Naive thymus-derived CD4-positive, alpha-beta T cell (primary cell): ENCODE results near the gene PRKD1. TPM values are rescaled to one million over a fixed set of nuclear protein-coding genes. Genes with fewer than 3 reads are reported as not detected.
"Not testable (repeated sequence)": the region's sequence is repeated elsewhere in the genome, so short reads cannot be mapped to it uniquely, and the experiment has no call there.

ENCODE experiments used
- ATAC-seq: fragments of 150-1000 bp; cut with Tn5 transposase; 2 replicates; pipeline ENCODE4 v1.10.0; 2021; ENCODE audit warnings: mild to moderate bottlenecking, moderate library complexity
- CTCF ChIA-PET: fragments of 350-600 bp; sonication (Branson Sonifier 250); formaldehyde crosslinking; loops from one replicate; lab custom pipeline; 2021; ENCODE audit warnings: antibody characterized with exemption; lab: Charles Lee
- POLR2A ChIA-PET: fragments of 350-600 bp; sonication (Branson Sonifier 250); formaldehyde crosslinking; loops from one replicate; lab custom pipeline; 2021; ENCODE audit warnings: antibody characterized with exemption, inconsistent platforms; lab: Charles Lee
- DNase-seq, 9 donors: peaks; one replicate each; pipeline versions ENCODE4 v3.0.0 to v3.0.0-alpha.2; 2020 to 2022; ENCODE audit warnings: mixed read lengths in 1 of 9
- H3K27ac ChIP-seq: one replicate; pipeline ENCODE4 v1.7.0; 2013; ENCODE audit warnings: mild to moderate bottlenecking, low read depth, low read length, moderate library complexity
- H3K27me3 ChIP-seq, 2 donors: one replicate each; pipeline ENCODE4 v1.7.0; 2013; ENCODE audit warnings: low read length in 2 of 2, mild to moderate bottlenecking in 2 of 2, moderate library complexity in 2 of 2; ENCODE audit not compliant: control insufficient read depth in 2 of 2, insufficient read depth in 2 of 2
- H3K36me3 ChIP-seq, 3 experiments: 1 replicate in 2 of 3; 2 replicates in 1 of 3; pipeline ENCODE4 v1.7.0; 2013; ENCODE audit warnings: low read length in 3 of 3, mild to moderate bottlenecking in 3 of 3, moderate library complexity in 1 of 3; ENCODE audit not compliant: insufficient read depth in 3 of 3, control insufficient read depth in 2 of 3
- H3K4me1 ChIP-seq, 2 donors: one replicate each; pipeline ENCODE4 v1.7.0; 2013; ENCODE audit warnings: low read length in 2 of 2, mild to moderate bottlenecking in 2 of 2, moderate library complexity in 1 of 2; ENCODE audit not compliant: control insufficient read depth in 2 of 2, insufficient read depth in 2 of 2
- H3K4me3 ChIP-seq: 2 replicates; pipeline ENCODE4 v1.7.0; 2013; ENCODE audit warnings: mild to moderate bottlenecking, low read length
- H3K9me3 ChIP-seq, 3 experiments: 1 replicate in 2 of 3; 2 replicates in 1 of 3; pipeline ENCODE4 v1.7.0; 2013; ENCODE audit warnings: low read length in 3 of 3; ENCODE audit not compliant: control insufficient read depth in 2 of 3
- H3K27ac Mint-ChIP-seq, 9 donors: one replicate each; pipeline ENCODE4 v1.8.0; 2020 to 2022; ENCODE audit warnings: mixed read lengths in 9 of 9, mild to moderate bottlenecking in 8 of 9, moderate library complexity in 5 of 9, inconsistent platforms in 2 of 9
- H3K27me3 Mint-ChIP-seq, 5 donors: one replicate each; pipeline ENCODE4 v1.8.0; 2021 to 2022; ENCODE audit warnings: mixed read lengths in 5 of 5, mild to moderate bottlenecking in 1 of 5
- H3K36me3 Mint-ChIP-seq, 5 donors: one replicate each; pipeline ENCODE4 v1.8.0; 2020 to 2022; ENCODE audit warnings: mixed read lengths in 5 of 5, mild to moderate bottlenecking in 3 of 5, inconsistent platforms in 1 of 5
- H3K4me1 Mint-ChIP-seq, 7 donors: one replicate each; pipeline ENCODE4 v1.8.0; 2020 to 2022; ENCODE audit warnings: mixed read lengths in 7 of 7, mild to moderate bottlenecking in 3 of 7, inconsistent platforms in 1 of 7
- H3K4me3 Mint-ChIP-seq, 10 donors: one replicate each; pipeline ENCODE4 v1.8.0; 2020 to 2022; ENCODE audit warnings: mild to moderate bottlenecking in 10 of 10, mixed read lengths in 10 of 10, moderate library complexity in 6 of 10, inconsistent platforms in 2 of 10
- H3K9me3 Mint-ChIP-seq, 11 donors: one replicate each; pipeline ENCODE4 v1.8.0; 2020 to 2022; ENCODE audit warnings: mixed read lengths in 11 of 11, mild to moderate bottlenecking in 4 of 11, inconsistent platforms in 1 of 11, moderate library complexity in 1 of 11
- intact Hi-C, 2 donors: fragments of 100-400 bp; cut with micrococcal nuclease; formaldehyde crosslinking; loops; one replicate each; pipeline ENCODE4 v1.15.1; 2023
- polyA plus RNA-seq, 2 donors: library from polyadenylated mRNA; unstranded; fragments of 300-500 nt; fragmentation: Illumina TruSeq; gene quantifications; one replicate each; pipeline ENCODE4 v1.2.3, GENCODE V29; 2021
- total RNA-seq, 6 experiments: library from RNA in 5 of 6; stranded (reverse) in 5 of 6; gene quantifications; 1 replicate in 5 of 6; 2 replicates in 1 of 6; pipeline ENCODE4 v1.2.3 and lab custom pipeline; 2021 to 2026

Gene PRKD1
- total and polyA plus RNA-seq, 7 experiments from 2014 or later: not detected

- H3K9me3 Mint-ChIP-seq: peaks cover 5 to 56% (median 16%) of the 10 kb centered on the region in 11 donors
- H3K4me1 Mint-ChIP-seq: peaks cover 0 to under 1% (median 0%) of the 10 kb centered on the region in 7 donors
- ChIA-PET POLR2A (no interaction called here), CTCF (no interaction called here)
- no peaks in the 10 kb centered on the region for H3K27me3 Mint-ChIP-seq
- no peaks in the 10 kb centered on the region for H3K4me1 ChIP-seq
- intact Hi-C loops: no loop called here
- no peak for DNase-seq
- no peaks in the 10 kb centered on the region for H3K9me3 ChIP-seq
- no peak overlapping the region for H3K4me3 Mint-ChIP-seq
- no peak overlapping the region for H3K4me3 ChIP-seq
- H3K36me3 ChIP-seq: no peaks in the 10 kb centered on the region
- no peak overlapping the region for H3K27ac ChIP-seq
- ATAC-seq: no peak
- no peaks in the 10 kb centered on the region for H3K27me3 ChIP-seq
- H3K36me3 Mint-ChIP-seq: no peaks in the 10 kb centered on the region
- H3K27ac Mint-ChIP-seq: no peak overlapping the region
Observed at GRCh38 chr14:29846339-29847055, 81.2 kb downstream of the PRKD1 start.

- H3K9me3 Mint-ChIP-seq: peaks cover 8 to 57% (median 24%) of the 10 kb centered on the region in 11 donors
- no peak for ATAC-seq
- POLR2A ChIA-PET: no interaction called here
- no peak overlapping the region for H3K4me3 Mint-ChIP-seq
- H3K27ac ChIP-seq: no peak overlapping the region
- H3K36me3 ChIP-seq: no peaks in the 10 kb centered on the region
- DNase-seq: no peak
- no peak overlapping the region for H3K27ac Mint-ChIP-seq
- no peaks in the 10 kb centered on the region for H3K4me1 ChIP-seq
- intact Hi-C loops: no loop called here
- H3K27me3 ChIP-seq: no peaks in the 10 kb centered on the region
- H3K9me3 ChIP-seq: peaks cover 0 to 10% (median 0%) of the 10 kb centered on the region in 3 experiments
- H3K36me3 Mint-ChIP-seq: peaks cover 0 to 8% (median 5%) of the 10 kb centered on the region in 5 donors
- CTCF ChIA-PET: no interaction called here
- no peaks in the 10 kb centered on the region for H3K27me3 Mint-ChIP-seq
- peaks cover 0 to 2% (median 0%) of the 10 kb centered on the region in 7 donors for H3K4me1 Mint-ChIP-seq
- no peak overlapping the region for H3K4me3 ChIP-seq
Observed at GRCh38 chr14:29843981-29844380, 83.7 kb downstream of the PRKD1 start.

- H3K4me3 ChIP-seq: no peak overlapping the region
- H3K36me3 Mint-ChIP-seq: peaks cover 0 to 8% (median 5%) of the 10 kb centered on the region in 5 donors
- no peaks in the 10 kb centered on the region for H3K27me3 Mint-ChIP-seq
- no peak overlapping the region for H3K4me3 Mint-ChIP-seq
- intact Hi-C loops: no loop called here
- no peak for DNase-seq
- H3K4me1 ChIP-seq: no peaks in the 10 kb centered on the region
- H3K27ac Mint-ChIP-seq: no peak overlapping the region
- H3K36me3 ChIP-seq: no peaks in the 10 kb centered on the region
- CTCF ChIA-PET: no interaction called here
- no peaks in the 10 kb centered on the region for H3K27me3 ChIP-seq
- no peak overlapping the region for H3K27ac ChIP-seq
- POLR2A ChIA-PET: no interaction called here
- peaks cover 0 to 2% (median 0%) of the 10 kb centered on the region in 7 donors for H3K4me1 Mint-ChIP-seq
- peaks cover 0 to 10% (median 0%) of the 10 kb centered on the region in 3 experiments for H3K9me3 ChIP-seq
- H3K9me3 Mint-ChIP-seq: peaks cover 8 to 52% (median 24%) of the 10 kb centered on the region in 11 donors
- no peak for ATAC-seq
Observed at GRCh38 chr14:29842228-29842627, 85.4 kb downstream of the PRKD1 start.

- H3K4me1 ChIP-seq, H3K27ac Mint-ChIP-seq, H3K36me3 Mint-ChIP-seq, H3K27me3 Mint-ChIP-seq, H3K4me1 Mint-ChIP-seq, POLR2A ChIA-PET, ATAC-seq, H3K4me3 ChIP-seq, H3K27ac ChIP-seq, H3K27me3 ChIP-seq, H3K9me3 ChIP-seq, H3K4me3 Mint-ChIP-seq, DNase-seq, H3K36me3 ChIP-seq, CTCF ChIA-PET, intact Hi-C loops: not testable (repeated sequence)
- peaks cover 8 to 52% (median 24%) of the 10 kb centered on the region in 11 donors for H3K9me3 Mint-ChIP-seq
Observed at GRCh38 chr14:29840369-29840892, 87.2 kb downstream of the PRKD1 start.

GRCh38 chr14:29839691-29840090, 88.0 kb downstream of the PRKD1 start:
- H3K36me3 ChIP-seq, H3K9me3 ChIP-seq, ATAC-seq, H3K27ac ChIP-seq, H3K27me3 Mint-ChIP-seq, H3K36me3 Mint-ChIP-seq, H3K4me3 ChIP-seq, H3K4me1 ChIP-seq, H3K27ac Mint-ChIP-seq, H3K27me3 ChIP-seq, CTCF ChIA-PET, intact Hi-C loops, POLR2A ChIA-PET, H3K4me3 Mint-ChIP-seq, H3K4me1 Mint-ChIP-seq, DNase-seq: not testable (repeated sequence)
- peaks cover 8 to 52% (median 25%) of the 10 kb centered on the region in 11 donors for H3K9me3 Mint-ChIP-seq

- no peak for ATAC-seq
- H3K4me3 ChIP-seq: no peak overlapping the region
- H3K4me1 Mint-ChIP-seq: peaks cover 0 to 2% (median 0%) of the 10 kb centered on the region in 7 donors
- H3K27ac Mint-ChIP-seq: no peak overlapping the region
- POLR2A ChIA-PET: no interaction called here
- no peaks in the 10 kb centered on the region for H3K27me3 Mint-ChIP-seq
- H3K27ac ChIP-seq: no peak overlapping the region
- peaks cover 0 to 8% (median 5%) of the 10 kb centered on the region in 5 donors for H3K36me3 Mint-ChIP-seq
- no peak overlapping the region for H3K4me3 Mint-ChIP-seq
- H3K9me3 Mint-ChIP-seq: peaks cover 8 to 49% (median 25%) of the 10 kb centered on the region in 11 donors
- no peak for DNase-seq
- no peaks in the 10 kb centered on the region for H3K4me1 ChIP-seq
- H3K9me3 ChIP-seq: peaks cover 0 to 10% (median 0%) of the 10 kb centered on the region in 3 experiments
- no peaks in the 10 kb centered on the region for H3K36me3 ChIP-seq
- H3K27me3 ChIP-seq: no peaks in the 10 kb centered on the region
- CTCF ChIA-PET: no interaction called here
- intact Hi-C loops: no loop called here
Observed at GRCh38 chr14:29838752-29839151, 88.9 kb downstream of the PRKD1 start.

- peaks cover 0 to 10% (median 0%) of the 10 kb centered on the region in 3 experiments for H3K9me3 ChIP-seq
- no peak for ATAC-seq
- H3K27ac ChIP-seq: no peak overlapping the region
- Mint-ChIP-seq H3K4me1 (peaks cover 0 to under 1% (median 0%) of the 10 kb centered on the region in 7 donors), H3K27me3 (no peaks in the 10 kb centered on the region), H3K36me3 (peaks cover 0 to 8% (median 5%) of the 10 kb centered on the region in 5 donors), H3K9me3 (peaks cover 8 to 40% (median 22%) of the 10 kb centered on the region in 11 donors), H3K4me3 (no peak overlapping the region), H3K27ac (no peak overlapping the region)
- no peaks in the 10 kb centered on the region for H3K4me1 ChIP-seq
- H3K36me3 ChIP-seq: no peaks in the 10 kb centered on the region
- ChIA-PET POLR2A (no interaction called here), CTCF (no interaction called here)
- H3K4me3 ChIP-seq: no peak overlapping the region
- no peaks in the 10 kb centered on the region for H3K27me3 ChIP-seq
- no peak for DNase-seq
- intact Hi-C loops: no loop called here
Observed at GRCh38 chr14:29836395-29836794, 91.3 kb downstream of the PRKD1 start.
